Measurements from ENCODE around the gene REC8.
A peak's percentile ranks its signal among the peaks of the same experiment; 100 is the strongest.

The REC8 gene

DNA sequence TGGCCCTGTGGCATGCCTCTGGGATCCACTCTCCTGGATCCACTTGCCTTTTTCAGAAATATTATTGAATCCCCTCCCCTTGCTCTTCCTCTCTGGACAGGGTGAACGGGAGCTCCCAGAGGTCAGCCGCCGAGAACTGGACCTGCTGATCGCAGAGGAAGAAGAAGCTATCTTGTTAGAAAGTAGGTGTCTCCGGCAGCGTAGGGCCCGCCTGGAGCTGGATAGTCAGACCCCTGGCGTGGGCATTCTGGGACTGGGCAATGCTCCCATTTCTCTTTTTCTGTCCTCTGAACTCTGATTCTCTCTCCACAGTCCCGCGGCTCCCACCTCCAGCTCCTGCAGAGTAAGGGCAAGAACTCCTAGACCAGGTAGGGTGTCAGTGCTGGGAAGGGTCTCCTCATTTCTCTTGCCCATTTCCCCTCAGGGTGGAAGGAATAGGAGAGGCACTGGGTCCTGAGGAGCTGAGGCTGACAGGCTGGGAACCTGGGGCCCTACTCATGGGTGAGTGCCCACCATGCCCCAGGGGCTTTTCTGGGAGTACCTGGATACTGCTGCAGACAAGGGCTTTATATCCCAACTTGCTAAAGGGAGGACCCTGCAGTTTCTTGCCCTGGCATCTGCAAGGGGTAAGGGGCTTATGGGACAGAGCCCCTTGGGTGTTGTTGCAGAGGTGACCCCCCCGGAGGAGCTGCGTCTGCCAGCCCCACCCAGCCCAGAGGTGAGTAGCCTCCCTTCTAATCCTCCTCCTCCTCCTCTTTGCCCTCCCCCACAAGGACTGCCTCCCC is 5.4 kb downstream of the REC8 start:
- no peak for TF ChIP-seq CTCF (IDR thresholded peaks at IDR 0.05; ENCODE audit: low read depth, low read length)
- no peak overlapping the region for H3K4me3 ChIP-seq (ENCODE audit: low read depth, low read length)
- in situ Hi-C loops (cut with HindIII; ENCODE audit: low sequenced_read_pairs), result no loop called here
- DNase-seq (ENCODE audit: low read depth, low spot score), result no peak

DNA sequence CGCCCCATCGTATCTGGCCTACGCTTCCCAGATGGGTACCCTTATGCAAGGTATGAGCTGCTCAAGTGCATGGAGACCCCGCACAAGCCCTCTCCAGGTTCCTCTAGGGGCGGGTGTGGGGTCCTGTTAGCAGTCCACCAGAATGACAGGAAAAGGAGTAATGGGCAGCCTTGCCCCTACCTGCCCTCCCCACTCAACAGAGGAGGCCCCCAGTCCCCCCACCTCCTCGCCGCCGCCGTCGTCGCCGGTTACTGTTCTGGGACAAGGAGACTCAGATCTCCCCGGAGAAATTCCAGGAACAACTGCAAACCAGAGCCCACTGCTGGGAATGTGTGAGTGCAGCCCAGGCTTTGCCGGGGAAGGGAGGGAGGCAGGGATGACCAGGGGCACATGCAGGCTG is 6.0 kb downstream of the REC8 start:
- H3K4me3 ChIP-seq (ENCODE audit: low read depth, low read length), result no peak overlapping the region
- in situ Hi-C loops (cut with HindIII; ENCODE audit: low sequenced_read_pairs), result no loop called here
- TF ChIP-seq CTCF (IDR thresholded peaks at IDR 0.05; ENCODE audit: low read depth, low read length), result no peak
- DNase-seq (ENCODE audit: low read depth, low spot score), result no peak

DNA sequence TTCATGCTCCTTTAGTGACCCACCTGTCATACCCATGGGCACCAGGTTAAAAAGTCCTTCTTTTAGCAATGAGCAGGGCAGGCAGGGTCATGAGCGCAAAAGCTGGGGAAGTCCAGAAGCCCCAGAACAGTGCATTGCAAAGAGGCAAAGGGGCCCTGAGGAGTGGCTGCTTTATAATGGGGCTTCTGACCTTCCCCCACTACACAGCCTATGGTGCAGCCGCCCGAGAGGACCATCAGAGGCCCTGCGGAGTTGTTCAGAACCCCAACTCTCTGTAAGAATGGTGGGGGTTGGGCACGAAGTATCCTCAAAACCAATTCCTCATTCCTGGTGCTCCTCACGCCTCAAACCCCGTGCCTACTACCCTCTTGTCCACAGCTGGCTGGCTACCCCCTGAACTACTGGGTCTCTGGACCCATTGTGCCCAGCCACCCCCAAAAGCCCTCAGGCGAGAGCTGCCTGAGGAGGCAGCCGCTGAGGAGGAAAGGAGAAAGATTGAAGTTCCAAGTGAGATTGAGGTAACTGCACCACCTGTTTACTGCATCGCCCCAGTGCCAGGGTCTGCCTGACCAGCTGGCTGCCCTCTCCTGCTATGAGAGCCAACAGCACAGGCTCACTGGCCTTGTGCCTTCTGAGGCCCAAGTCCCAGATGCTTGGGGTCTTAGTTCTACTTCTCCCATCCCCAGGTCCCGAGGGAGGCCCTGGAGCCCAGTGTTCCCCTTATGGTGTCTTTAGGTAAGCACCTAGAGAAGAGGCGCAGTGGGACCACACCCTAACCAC is 6.7 kb downstream of the REC8 start:
- in situ Hi-C loops (cut with HindIII; ENCODE audit: low sequenced_read_pairs), result no loop called here

DNA sequence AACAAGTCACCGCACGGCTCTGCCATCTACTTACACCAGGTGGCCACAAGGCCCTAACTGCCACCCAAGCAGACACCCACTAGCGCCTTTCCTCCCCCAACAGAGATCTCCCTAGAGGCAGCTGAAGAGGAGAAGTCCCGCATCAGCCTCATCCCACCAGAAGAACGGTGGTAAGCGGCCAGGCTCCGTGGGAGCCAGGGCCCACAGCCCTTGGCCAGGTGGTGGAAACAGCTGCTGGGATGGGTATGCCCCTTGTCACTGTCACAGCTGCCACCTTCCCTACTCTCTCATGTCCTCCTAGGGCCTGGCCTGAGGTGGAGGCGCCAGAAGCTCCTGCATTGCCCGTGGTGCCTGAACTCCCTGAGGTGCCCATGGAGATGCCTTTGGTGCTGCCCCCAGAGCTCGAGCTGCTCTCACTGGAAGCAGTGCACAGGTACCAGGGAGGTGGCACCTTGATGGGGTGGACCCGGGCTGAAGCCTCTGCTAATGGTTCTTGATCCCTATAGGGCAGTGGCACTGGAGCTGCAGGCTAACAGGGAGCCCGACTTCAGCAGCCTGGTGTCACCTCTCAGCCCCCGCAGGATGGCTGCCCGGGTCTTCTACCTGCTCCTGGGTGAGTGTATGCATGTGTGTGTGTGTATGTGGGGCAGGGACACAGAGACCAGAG is 7.5 kb downstream of the REC8 start:
- in situ Hi-C loops (cut with HindIII; ENCODE audit: low sequenced_read_pairs), result no loop called here
- no peak for TF ChIP-seq CTCF (IDR thresholded peaks at IDR 0.05; ENCODE audit: low read depth, low read length)
- no peak overlapping the region for H3K4me3 ChIP-seq (ENCODE audit: low read depth, low read length)
- DNase-seq (ENCODE audit: low read depth, low spot score), result no peak

More for the DNA sequence above, 6.7 kb downstream of the REC8 start:
- DNase-seq (ENCODE audit: low read depth, low spot score), result no peak
- no peak overlapping the region for H3K4me3 ChIP-seq (ENCODE audit: low read depth, low read length)
- TF ChIP-seq CTCF (IDR thresholded peaks at IDR 0.05; ENCODE audit: low read depth, low read length), result no peak

- peak; percentile 90 for DNase-seq (ENCODE audit: low read depth, low spot score)
These were observed 8.3 kb downstream of the REC8 start for GRCh38 chr14:24179961-24180796.

More at GRCh38 chr14:24179961-24180796, 8.3 kb downstream of the REC8 start:
- no peak overlapping the region for H3K4me3 ChIP-seq (ENCODE audit: low read depth, low read length)
- no peak for TF ChIP-seq CTCF (IDR thresholded peaks at IDR 0.05; ENCODE audit: low read depth, low read length)
- in situ Hi-C loops (cut with HindIII; ENCODE audit: low sequenced_read_pairs), result no loop called here
